Neural progenitor cell (in vitro differentiated cells): ENCODE data around the gene TBC1D1.

ENCODE experiments used
- CTCF ChIP-seq: fragments of 200-600 bp; sonication (generic); IDR thresholded peaks from 2 replicates; pipeline ENCODE4 v1.5.1; 2017; ENCODE audit warnings: antibody characterized with exemption, mild to moderate bottlenecking
- EZH2phosphoT487 ChIP-seq: fragments of 200-600 bp; sonication (generic); IDR thresholded peaks from 2 replicates; pipeline ENCODE4 v1.6.1; 2017; ENCODE audit warnings: antibody characterized with exemption

GRCh38 chr4:38060829-38061431 is 170.0 kb downstream of the TBC1D1 start:
- TF ChIP-seq CTCF: no peak
- TF ChIP-seq EZH2phosphoT487: no peak
